Right lobe of liver (tissue), 6 donors: Measurements from ENCODE around the gene TOR2A. TPM values are rescaled to one million over a fixed set of nuclear protein-coding genes. Genes with fewer than 3 reads are reported as not detected.
A peak's percentile ranks its signal among the peaks of the same experiment; 100 is the strongest.

Experiments used
- ATAC-seq, 4 donors: fragments of 200-7000 bp; cut with Tn5 transposase; one replicate each; pipeline ENCODE4 v1.9.1; 2020; ENCODE audit warnings: mild to moderate bottlenecking in 4 of 4, moderate library complexity in 4 of 4
- DNase-seq, 3 donors: peaks; one replicate each; pipeline ENCODE4 v3.0.0-alpha.2; 2020
- H3K27ac ChIP-seq, 3 donors: fragments of 200-600 bp; one replicate each; pipeline ENCODE4 v1.8.0; 2022
- H3K27me3 ChIP-seq, 2 donors: fragments of 200-600 bp; one replicate each; pipeline ENCODE4 v1.8.0; 2022
- H3K36me3 ChIP-seq, 4 donors: fragments of 200-600 bp; sonication (generic) in 1 of 4; one replicate each; pipeline versions ENCODE4 v1.5.1 to v1.8.0; 2017 to 2022; ENCODE audit warnings: control low read depth in 1 of 4
- H3K4me1 ChIP-seq, 4 donors: fragments of 200-600 bp; sonication (generic) in 1 of 4; one replicate each; pipeline versions ENCODE4 v1.5.1 to v1.8.0; 2017 to 2022; ENCODE audit warnings: control low read depth in 1 of 4
- H3K4me3 ChIP-seq, 3 donors: fragments of 200-600 bp; one replicate each; pipeline ENCODE4 v1.8.0; 2022
- H3K9me3 ChIP-seq, 4 donors: fragments of 200-600 bp; sonication (generic) in 1 of 4; one replicate each; pipeline versions ENCODE4 v1.5.1 to v1.8.0; 2017 to 2022; ENCODE audit warnings: control low read depth in 1 of 4
- CTCF ChIP-seq, 4 donors: fragments of 200-600 bp in 3 of 4; fragments of 450-650 bp in 1 of 4; IDR thresholded peaks; one replicate each; pipeline versions ENCODE4 v1.5.1 to v1.8.0; 2016 to 2022; ENCODE audit warnings: antibody characterized with exemption in 4 of 4, mild to moderate bottlenecking in 2 of 4
- POLR2A ChIP-seq: fragments of 450-650 bp; IDR thresholded peaks from one replicate; pipeline ENCODE4 v1.6.1; 2017; ENCODE audit warnings: antibody characterized with exemption, mild to moderate bottlenecking
- WGBS: methylation state at CpG from one replicate; pipeline ENCODE4 v1.1.6; 2018; ENCODE audit warnings: low coverage, low lambda C conversion rate; ENCODE audit not compliant: insufficient coverage; ENCODE audit errors: missing lambda C conversion rate; 5-methylcytosine and 5-hydroxymethylcytosine counted together
- intact Hi-C, 2 donors: fragments of 100-400 bp; cut with DNase I; formaldehyde crosslinking; loops; one replicate each; pipeline versions ENCODE4 v1.11.2 to v1.14.1; 2022
- total RNA-seq, 6 experiments: library from RNA; depleted of rRNA in 2 of 6; stranded (reverse); fragments of >200 nt in 2 of 6; fragmentation: NEBNext Ultra II Directional in 3 of 6; extraction: Animal tissue kit (Norgen Biotek cat#: 25700) in 3 of 6; gene quantifications; one replicate each; pipeline versions ENCODE4 v1.1.0 to v1.2.4, GENCODE V29; 2016 to 2023
- donor health status: DM: no; HTN: yes; CAD: no.
- donor health status: DM: no; HTN: no; CAD: no.
- donor health status: DM: no; HTN: no; CAD: no.
- donor health status: DM: no; HTN: yes; CAD: no.
- donor health status: DM: no; HTN: yes; CAD: no.

The TOR2A gene
- total RNA-seq, 6 experiments from 2014 or later = 6.1 to 15.3 (median 7.7) TPM

GRCh38 chr9:127770583-127770904 lies 35.5 kb upstream of the TOR2A start:
- peaks cover 0 to 6% (median 3%) of the 10 kb centered on the region in 4 donors for H3K4me1 ChIP-seq
- H3K9me3 ChIP-seq = no peaks in the 10 kb centered on the region
- no peaks in the 10 kb centered on the region for H3K36me3 ChIP-seq
- no peak for ATAC-seq
- peak overlapping the region; percentile 3 to 31 (median 11) for H3K27ac ChIP-seq
- intact Hi-C loops = no loop called here
- 20% methylated on average over 1 of the region's 3 CpGs for WGBS
- H3K27me3 ChIP-seq = no peaks in the 10 kb centered on the region
- no peak for TF ChIP-seq POLR2A
- no peak for TF ChIP-seq CTCF (IDR thresholded peaks at IDR 0.05)
- peak in 1 of 3 donors; percentile 57 for DNase-seq
- peak overlapping the region; percentile 46 to 56 (median 50) for H3K4me3 ChIP-seq

GRCh38 chr9:127769929-127770582 lies 35.0 kb upstream of the TOR2A start:
- WGBS = 33% methylated on average over 1 of the region's 4 CpGs
- Histone ChIP-seq H3K36me3 (no peaks in the 10 kb centered on the region), H3K27ac (peak overlapping the region; percentile 3 to 31 (median 11)), H3K27me3 (no peaks in the 10 kb centered on the region), H3K4me3 (peak overlapping the region; percentile 46 to 56 (median 50)), H3K4me1 (peaks cover 0 to 6% (median 3%) of the 10 kb centered on the region in 4 donors), H3K9me3 (no peaks in the 10 kb centered on the region)
- no peak for TF ChIP-seq POLR2A
- no peak for TF ChIP-seq CTCF (IDR thresholded peaks at IDR 0.05)
- ATAC-seq = no peak
- no peak for DNase-seq
- intact Hi-C loops = no loop called here

GRCh38 chr9:127769101-127769500 lies 34.0 kb upstream of the TOR2A start:
- 73% methylated on average over 4 of the region's 5 CpGs for WGBS
- no peak for ATAC-seq
- H3K9me3 ChIP-seq = no peaks in the 10 kb centered on the region
- TF ChIP-seq POLR2A (no peak), CTCF (IDR thresholded peaks at IDR 0.05) (no peak)
- no peak for DNase-seq
- H3K27ac ChIP-seq = peak overlapping the region in 1 of 3 donors; percentile 74
- H3K4me3 ChIP-seq = no peak overlapping the region
- intact Hi-C loops = no loop called here
- H3K36me3 ChIP-seq = no peaks in the 10 kb centered on the region
- peaks cover 0 to 6% (median 3%) of the 10 kb centered on the region in 4 donors for H3K4me1 ChIP-seq
- H3K27me3 ChIP-seq = no peaks in the 10 kb centered on the region

- no peak for DNase-seq
- Histone ChIP-seq H3K9me3 (no peaks in the 10 kb centered on the region), H3K36me3 (no peaks in the 10 kb centered on the region), H3K27ac (peak overlapping the region in 2 of 3 donors; percentile 40 to 74), H3K4me1 (peaks cover 0 to 6% (median 3%) of the 10 kb centered on the region in 4 donors), H3K4me3 (no peak overlapping the region), H3K27me3 (no peaks in the 10 kb centered on the region)
- intact Hi-C loops = no loop called here
- no peak for TF ChIP-seq CTCF (IDR thresholded peaks at IDR 0.05)
- TF ChIP-seq POLR2A = no peak
- WGBS = 56% methylated on average over 5 of the region's 8 CpGs
- no peak for ATAC-seq
Measured at GRCh38 chr9:127768698-127769097, 33.6 kb upstream of the TOR2A start.
